NCI-H226 (cell line): ENCODE measurements around the gene MCM8.

ENCODE experiments used
- DNase-seq: peaks from one replicate; pipeline ENCODE4 v3.0.0-alpha.2; 2015

MCM8 gene

DNA sequence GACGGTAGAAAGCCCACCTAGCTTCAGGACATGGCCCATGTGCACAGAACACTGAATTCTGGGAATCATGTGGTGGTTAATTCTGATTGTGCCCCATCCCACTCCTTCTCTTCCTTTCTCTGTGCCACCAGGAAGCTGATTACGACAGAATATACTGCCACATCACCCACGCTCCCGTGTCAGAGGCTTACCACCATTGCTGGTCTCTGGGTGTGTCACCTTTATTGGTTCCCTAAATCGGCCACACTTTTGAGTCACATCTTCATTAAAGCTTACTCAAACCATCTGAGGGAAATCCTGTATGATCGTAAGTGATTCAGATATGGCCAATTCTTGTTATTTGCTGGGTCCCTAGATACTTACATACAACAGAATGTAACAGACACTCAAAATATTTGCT lies 3.2 kb upstream of the MCM8 start:
- no peak for DNase-seq

DNA sequence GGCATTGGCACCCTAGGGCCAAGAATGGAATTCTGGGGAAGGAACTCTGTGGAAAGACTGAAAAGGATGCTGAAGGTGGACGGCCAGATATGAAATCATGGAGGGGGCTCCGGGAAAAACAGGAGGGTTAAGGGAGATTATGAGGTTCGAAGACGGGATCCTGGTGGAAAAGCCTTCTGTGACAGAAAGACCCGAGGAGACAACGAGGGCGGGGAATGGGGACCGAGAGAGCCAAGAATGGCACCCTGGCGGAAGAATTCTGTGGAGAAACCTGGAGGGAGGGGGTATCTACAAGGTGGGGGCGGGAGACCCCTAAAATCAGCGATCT lies 545 bp upstream of the MCM8 start:
- no peak for DNase-seq

DNA sequence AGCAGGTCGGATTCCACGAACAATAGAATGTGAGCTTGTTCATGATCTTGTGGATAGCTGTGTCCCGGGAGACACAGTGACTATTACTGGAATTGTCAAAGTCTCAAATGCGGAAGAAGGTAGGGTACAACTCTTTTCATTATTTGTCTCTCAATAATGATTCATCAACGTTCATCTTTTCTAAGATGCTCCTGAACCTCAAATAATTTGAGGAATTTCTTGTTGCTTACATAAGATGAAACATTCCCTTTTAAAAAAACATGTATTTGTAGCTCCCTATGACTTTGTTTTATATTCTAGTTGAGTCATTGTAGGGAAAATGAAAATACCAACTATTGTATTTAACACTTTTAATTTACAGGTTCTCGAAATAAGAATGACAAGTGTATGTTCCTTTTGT lies 17.0 kb downstream of the MCM8 start:
- DNase-seq: no peak

- DNase-seq: no peak
Measured at GRCh38 chr20:5968462-5968861, 18.0 kb downstream of the MCM8 start.

DNA sequence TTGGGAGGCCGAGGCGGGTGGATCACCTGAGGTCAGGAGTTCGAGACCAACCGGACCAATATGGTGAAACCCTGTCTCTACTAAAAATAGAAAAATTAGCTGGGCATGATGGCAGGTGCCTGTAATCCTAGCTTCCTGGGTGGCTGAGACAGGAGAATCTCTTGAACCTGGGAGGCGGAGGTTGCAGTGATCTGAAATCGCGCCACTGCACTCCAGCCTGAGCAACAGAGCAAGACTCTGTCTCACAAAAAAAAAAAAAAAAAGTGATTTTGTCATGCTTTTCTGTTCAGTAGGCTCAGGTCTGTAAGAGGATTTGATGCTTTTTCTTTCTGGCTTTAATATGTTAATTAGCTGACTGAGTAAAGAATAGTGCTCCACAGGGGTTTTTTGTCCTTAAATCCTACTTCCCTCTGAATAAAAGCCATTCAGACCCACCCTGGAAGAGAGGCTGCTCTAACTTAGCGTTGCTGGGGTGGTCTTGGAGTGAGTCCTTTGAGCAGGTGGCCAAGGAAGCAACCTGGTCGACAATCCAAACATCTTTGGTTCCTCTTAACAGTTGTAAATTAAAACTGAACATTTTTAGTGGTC lies 19.0 kb downstream of the MCM8 start:
- no peak for DNase-seq

DNA sequence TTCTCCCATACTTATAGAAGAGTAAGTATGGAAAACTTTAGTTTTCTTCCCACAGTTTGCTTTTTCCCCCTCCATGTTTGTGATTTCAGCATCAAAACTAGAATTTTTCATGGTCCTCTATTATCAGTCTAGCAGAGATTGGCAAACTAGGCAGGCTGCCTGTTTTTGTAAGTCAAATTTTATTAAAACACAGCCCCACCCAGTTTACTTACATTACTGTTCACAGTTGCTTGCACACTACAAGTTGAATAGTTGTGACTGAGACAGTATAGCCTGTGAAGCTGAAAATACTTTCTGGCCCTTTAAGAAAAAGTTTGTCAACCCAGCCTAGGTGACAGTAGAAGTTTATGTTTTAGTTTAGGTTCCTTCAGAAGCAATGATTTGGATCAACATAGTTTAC lies 19.5 kb downstream of the MCM8 start:
- no peak for DNase-seq

DNA sequence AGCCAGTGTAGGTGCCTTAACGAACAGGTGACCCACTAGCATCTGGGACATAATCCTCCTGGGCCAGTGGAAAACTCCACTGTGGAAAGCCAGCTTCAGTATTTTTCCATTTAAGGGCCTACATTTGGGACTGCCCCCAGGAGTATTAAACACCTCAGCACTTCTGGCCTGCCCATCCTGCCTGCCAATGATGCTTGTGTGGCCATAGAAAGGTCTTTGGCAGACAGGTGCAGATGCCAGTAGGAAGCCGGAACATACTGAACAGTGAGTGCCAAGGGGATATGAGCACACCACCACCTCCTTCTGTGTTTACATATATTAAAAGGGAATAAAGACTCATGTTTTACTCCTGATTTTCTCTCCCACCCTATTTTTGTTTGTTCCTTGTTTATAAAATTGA lies 19.9 kb downstream of the MCM8 start:
- no peak for DNase-seq

GRCh38 chr20:5971203-5971602 lies 20.8 kb downstream of the MCM8 start:
- no peak for DNase-seq

DNA sequence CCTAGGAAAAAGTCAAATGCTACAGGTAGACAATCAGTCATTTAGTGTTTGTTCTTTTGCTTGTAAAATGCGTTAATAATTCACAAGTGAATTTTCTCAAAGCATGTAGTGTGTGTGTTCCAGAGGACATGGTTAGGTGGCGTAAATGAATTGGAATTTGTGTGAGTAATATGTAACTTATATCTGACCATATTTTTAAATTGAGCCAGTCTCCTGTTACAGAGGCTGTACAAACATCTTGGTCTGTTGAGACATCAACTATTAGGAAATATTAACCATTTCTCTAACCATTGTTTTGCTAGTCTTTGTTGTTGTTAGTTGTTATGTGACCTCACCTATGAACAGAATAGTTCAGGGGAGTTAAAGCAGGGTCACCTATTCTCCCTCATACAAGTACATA lies 22.7 kb downstream of the MCM8 start:
- no peak for DNase-seq

DNA sequence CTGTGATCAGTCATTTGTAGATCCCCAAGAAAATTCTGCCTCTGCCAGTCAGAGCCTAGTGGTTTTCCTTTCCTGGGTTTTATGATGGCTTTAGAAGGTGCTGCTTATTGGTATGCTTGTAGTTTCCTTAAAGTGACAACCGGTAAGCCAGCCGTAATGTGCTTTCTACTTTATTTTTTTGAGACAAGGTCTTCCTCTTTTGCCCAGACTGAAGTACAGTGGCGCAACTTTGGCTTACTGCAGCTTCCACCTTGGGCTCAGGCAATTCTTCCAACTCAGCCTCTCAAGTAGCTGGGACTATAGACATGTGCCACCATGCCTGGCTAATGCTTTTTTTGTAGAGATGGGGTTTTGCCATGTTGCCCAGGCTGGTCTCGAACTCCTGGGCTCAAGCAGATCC lies 23.5 kb downstream of the MCM8 start:
- DNase-seq: no peak

DNA sequence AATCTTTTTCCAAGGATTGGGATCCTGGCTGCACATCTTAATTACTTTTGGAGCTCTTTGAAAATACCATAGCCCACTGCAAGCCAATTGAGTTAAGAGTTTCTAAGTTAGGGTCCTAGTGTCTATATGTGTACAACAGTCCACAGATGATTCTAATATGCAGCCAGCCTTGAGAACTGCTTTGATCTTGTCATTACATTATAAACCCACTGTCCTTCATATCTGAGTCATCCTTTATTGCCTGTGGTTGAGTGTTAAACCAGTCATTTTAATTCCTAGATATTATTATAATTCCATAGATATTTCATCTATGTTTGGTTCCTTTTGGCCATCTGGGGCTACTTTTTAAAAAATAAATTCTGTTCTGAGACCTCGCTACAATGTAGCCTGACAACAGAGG lies 24.1 kb downstream of the MCM8 start:
- DNase-seq: no peak

DNA sequence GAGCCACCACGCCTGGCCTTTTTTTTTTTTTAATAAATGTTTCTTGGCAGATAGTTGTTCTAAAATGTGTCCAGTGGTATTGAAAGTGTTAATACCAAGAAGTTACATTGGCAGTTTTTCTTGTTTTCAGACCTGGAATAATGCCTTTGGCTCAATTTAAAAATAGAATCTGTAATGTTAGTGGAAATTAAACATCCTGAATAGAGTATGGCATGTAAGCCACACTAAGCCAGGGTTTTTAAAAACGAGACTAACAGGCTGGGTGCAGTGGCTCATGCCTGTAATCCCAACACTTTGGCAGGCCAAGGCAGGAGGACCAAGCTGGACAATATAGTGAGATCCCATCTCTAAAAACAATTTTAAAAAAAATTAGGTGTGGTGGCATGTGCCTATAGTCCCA lies 25.3 kb downstream of the MCM8 start:
- DNase-seq: no peak

DNA sequence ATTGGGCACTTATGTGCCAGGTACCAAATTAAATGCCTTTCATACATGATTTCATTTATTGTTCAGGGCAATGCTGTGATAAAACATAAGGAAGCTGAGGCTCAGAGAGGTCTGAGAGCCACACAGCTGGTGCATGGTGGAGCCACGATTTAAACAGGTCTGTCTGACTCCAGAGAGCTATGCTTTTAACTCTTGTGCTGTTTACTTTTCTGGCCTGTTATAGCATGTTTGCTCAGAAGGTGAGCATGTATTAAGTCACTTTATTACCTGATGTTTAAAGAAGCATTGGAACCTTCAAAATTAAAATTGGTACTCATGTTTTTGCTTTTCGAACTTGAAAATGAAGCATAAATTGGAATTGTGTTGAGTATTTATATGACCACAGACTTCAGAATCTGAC lies 26.8 kb downstream of the MCM8 start:
- no peak for DNase-seq

- DNase-seq: no peak
Measured at GRCh38 chr20:5977975-5978374, 27.5 kb downstream of the MCM8 start.

DNA sequence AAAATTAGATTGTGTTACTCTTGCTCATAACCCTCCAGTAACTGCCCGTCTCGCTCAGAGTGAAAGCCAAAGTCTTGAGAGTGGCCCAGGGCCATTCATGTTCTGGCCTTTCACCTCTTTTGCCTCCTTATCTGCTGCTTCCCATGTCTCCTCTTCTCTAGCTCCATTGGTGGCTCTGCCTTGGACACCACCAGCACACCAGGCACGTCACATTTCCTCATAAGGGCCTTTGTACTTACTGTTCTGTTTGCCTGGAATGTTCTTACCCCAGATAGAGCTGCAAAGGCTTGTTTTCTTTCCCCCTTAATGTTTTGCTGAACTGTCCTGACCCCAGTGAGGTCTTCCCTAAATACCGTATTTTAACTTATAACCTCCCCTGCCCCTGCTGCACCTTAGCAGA lies 29.3 kb downstream of the MCM8 start:
- no peak for DNase-seq

GRCh38 chr20:5980720-5981538 lies 30.5 kb downstream of the MCM8 start:
- DNase-seq: no peak

- DNase-seq: no peak
Measured at GRCh38 chr20:5987383-5987782, 36.9 kb downstream of the MCM8 start.

DNA sequence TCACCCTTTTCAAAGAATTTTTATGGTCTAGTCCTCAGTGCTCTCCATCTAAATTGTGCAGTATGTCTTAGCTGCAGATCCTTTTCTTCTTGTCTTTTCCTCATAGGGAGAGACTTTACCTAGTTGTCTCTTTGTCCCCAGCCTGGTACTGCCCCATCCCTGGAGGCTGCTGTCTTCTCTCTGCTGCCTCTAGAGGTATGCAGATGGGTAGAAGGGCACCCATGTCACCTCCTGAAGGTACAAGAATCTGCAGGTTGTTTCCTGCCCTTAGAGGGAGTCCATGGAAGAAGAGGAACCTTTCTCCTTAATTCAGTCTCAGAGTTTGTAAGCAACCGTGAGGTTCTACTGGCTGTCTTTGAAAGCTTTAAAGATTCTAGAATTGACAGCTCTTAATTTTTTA lies 39.1 kb downstream of the MCM8 start:
- no peak for DNase-seq

DNA sequence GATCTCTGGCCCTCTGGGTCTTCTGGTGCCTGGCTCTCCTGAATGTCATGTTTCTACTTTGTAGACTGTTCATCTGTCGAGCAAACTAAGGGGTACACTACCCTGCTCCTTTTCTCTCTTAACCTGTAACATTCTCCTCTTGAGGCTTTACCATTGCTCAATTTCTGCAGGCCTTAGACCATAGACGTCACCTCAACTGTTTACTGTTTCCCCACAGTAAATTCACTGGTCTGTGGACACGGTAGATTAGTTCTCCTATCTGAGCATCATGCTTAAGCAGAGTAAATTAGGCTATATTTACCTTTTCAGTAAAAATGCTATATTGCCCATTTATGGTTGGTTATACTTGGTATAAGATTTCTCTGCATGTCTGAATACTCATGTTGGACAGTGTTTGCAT lies 40.5 kb downstream of the MCM8 start:
- DNase-seq: no peak

DNA sequence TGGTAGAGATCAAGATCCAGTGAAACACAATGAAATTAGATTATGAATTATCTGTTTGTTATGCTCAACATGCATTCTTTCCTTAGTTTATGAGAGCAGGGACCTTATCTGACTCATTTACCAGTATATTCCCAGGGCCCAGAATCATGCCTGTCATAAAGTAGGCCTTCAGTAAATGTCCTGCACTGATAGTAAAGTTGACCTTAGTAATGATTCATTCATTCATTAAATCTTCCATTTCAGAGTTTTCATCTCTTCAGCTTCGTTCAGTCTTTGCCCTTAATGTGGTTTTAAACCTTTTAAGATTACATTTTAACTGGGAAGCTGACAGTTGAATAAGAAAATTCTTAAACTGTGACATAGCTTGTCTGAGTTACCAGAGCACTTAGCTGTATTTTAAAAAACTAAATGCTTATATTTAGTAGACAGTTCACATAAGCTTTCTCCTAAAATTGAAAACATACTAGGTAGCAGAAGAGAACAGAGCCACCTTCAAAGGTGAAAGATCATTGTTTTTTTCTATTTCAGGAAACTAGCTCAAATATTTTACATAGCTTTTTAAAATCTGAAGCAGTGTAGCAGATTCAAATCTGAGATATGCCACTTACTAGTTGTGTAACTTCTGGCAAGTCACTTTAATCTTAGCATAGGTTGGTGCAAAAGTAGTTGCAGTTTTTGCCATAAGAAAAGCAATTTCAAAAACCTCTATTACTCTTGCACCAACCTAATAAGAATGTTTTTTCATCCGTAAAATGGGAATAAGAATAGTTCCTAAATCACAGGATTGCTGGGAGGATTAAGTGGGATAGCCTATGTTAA lies 41.4 kb downstream of the MCM8 start:
- no peak for DNase-seq

DNA sequence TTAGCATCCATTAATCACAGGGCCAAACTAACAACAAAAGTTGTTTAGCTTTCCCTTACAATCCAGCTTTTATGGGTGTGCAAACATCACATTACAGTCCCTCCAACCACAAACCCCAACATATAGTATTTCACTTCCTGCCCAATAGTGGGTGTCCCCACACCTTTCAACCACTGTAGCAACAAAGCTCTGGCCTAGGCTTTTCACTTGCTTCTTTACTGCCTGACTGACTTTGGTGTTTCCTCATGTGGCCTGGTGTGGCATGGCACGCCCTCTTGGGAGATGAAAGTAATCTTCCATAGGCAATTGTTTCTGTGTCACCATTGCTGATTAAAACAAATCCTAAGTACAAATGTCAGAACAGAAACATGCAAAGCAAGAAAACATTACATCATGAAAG lies 46.3 kb downstream of the MCM8 start:
- DNase-seq: no peak

DNA sequence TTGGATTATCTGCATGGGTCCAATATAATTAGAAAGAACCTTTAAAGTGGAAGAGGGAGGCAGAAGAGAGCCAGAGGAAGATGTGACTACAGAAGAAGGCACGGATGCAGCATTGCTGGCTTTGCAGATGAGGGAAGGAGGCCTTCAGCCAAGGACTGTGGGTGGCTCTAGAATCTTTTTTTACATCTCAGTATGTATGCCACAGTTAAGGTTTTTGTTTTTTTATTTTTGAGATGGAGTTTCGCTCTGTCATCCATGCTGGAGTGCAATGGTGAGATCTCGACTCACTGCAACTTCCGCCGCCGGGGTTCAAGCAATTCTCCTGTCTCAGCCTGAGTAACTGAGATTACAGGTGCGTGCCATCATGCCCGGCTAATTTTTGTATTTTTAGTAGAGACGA lies 49.3 kb downstream of the MCM8 start:
- DNase-seq: no peak

DNA sequence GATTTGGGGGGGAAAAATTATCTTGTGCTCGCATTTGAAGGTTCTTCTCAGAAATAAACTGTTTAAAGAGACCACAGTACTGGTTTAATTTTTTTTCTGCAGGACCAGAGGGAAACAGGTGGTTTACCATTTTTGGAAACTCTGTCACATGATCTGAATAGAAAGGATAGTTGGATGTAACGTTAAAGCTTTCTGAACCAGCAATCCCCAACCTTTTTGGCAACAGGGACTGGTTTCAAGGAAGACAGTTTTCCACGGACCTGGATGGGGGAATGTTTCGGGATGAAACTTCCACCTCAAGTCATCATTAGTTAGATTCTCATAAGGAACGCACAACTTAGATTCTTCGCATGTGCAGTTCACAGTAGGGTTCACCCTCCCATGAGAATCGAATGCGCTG lies 50.4 kb downstream of the MCM8 start:
- DNase-seq: no peak

- no peak for DNase-seq
Measured at GRCh38 chr20:6006603-6006949, 56.1 kb downstream of the MCM8 start.
